ENCODE data around the gene RRBP1.

Gene RRBP1

DNA sequence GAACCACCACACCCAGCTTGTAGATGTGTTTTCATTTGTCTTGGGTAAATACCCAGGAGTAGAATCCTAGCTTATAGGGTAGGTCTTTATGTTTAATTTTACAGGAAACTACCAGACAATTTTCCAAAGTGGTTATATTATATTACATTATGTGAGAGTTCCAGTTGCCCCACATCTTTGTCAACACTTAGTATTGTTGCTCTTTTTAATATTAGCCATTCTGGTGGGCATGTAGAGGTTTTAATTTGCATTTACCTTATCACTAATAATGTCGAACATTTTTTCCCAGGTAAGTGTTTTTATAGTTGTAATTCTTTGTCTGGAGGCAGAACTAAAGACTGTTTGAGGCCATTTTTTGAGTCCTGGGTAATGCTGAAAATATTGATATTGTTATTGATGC is 14.2 kb upstream of the RRBP1 start:
- TF ChIP-seq, protein P1, sequence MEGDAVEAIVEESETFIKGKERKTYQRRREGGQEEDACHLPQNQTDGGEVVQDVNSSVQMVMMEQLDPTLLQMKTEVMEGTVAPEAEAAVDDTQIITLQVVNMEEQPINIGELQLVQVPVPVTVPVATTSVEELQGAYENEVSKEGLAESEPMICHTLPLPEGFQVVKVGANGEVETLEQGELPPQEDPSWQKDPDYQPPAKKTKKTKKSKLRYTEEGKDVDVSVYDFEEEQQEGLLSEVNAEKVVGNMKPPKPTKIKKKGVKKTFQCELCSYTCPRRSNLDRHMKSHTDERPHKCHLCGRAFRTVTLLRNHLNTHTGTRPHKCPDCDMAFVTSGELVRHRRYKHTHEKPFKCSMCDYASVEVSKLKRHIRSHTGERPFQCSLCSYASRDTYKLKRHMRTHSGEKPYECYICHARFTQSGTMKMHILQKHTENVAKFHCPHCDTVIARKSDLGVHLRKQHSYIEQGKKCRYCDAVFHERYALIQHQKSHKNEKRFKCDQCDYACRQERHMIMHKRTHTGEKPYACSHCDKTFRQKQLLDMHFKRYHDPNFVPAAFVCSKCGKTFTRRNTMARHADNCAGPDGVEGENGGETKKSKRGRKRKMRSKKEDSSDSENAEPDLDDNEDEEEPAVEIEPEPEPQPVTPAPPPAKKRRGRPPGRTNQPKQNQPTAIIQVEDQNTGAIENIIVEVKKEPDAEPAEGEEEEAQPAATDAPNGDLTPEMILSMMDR (IDR thresholded peaks at IDR 0.05): no peak

DNA sequence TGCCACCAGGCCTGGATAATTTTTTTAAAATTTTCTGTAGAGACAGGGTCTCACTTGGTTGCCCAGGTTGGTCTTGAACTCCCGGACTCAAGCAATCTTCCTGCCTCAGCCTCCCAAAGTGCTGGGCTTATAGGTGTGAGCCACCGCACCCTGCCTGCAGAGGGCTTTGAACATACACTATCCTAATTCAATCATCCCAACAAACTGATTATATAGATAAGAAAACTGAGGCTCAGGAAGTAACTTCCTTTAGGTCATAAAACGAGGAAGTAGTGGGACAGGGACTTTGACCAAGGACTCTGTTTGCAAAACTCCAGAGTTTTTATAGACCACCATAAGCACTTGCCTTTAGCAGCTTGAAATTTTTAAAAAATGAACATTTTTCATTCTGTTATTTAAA is 12.7 kb upstream of the RRBP1 start:
- TF ChIP-seq, protein P1 (IDR thresholded peaks at IDR 0.05): no peak

DNA sequence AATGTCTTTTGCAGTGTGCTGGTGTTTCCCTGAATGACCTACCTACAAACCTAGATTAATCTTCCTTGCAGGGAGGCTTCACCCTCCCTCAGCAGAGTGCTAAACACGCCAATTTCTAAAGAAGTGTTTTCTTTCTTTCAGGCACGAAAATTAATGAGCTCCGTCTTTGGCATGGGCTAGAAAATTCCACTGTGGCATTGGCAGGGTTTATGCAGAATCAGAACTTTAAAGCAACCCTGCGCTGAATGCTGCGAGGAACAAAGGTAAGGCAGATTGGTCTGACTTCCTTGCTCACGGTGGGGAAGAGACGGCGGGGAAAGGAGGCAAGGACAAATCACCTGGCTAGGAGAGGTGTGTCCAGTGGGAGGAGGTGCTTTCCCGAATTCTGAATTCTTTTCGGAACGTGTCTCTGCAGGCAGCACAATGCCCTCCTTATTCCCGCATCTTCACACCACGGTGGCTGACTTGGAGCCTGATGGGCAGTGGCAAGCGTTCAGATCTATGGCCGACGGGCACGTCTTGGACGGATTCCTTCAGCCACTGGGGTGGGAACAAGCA is 11.5 kb upstream of the RRBP1 start:
- TF ChIP-seq, protein P1 (IDR thresholded peaks at IDR 0.05): no peak

DNA sequence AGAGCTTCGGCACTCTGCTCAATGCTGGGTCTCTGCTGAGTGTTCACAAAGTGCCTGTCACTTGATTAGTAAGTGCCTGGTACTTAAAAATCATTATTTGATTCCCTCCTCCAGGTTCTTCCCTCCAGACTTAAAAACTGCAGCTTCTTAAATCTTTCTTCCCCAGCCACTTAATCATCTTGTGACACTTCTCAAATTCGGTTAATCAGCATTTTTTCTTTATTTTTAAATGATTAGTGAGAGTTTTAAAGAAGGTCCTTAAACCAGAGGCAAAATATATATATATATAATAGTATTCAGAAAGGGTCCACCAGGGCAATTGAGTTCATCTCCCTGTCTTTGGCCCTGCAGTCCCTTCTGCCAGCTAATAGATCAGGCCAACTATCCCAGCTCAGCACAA is 9.7 kb upstream of the RRBP1 start:
- TF ChIP-seq, protein P1 (IDR thresholded peaks at IDR 0.05): no peak

DNA sequence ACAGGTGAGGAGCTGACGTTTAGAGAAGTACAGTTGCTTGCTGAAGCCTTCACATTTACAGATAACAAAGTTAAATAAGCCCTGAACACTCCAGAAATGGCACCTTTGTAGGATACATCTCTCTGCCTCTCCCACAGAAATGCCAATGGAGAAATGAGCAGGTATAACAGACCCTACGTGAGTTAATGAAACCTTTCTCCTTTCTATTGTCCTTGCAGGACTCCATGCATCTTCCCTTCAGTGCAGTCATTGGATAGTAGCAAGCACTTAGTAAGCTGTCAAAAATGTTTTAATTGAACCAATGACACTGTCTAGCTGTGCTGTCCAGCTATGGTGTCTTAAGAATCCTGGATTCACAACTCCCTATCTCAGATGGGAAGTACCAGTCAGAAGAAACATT is 8.1 kb upstream of the RRBP1 start:
- TF ChIP-seq, protein P1 (IDR thresholded peaks at IDR 0.05): no peak

DNA sequence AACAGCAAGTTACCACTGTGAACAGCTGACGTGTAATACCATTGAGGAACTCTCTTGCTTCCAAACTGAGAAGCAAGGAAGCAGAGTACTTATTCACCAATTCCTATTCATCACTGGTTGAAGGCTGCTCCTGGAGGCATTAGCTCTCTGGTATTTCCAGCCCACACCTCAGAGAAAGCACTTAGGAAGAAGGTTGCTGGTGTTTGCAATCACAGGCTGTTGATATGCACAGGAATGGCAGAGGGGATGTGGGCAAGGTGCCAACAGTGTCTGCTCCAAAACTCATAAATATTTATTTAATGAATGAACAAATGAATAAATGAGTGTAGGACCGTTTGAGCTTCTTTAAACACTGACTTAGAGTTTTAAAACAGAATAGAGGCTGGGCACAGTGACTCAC is 6.9 kb upstream of the RRBP1 start:
- TF ChIP-seq, protein P1 (IDR thresholded peaks at IDR 0.05): no peak

DNA sequence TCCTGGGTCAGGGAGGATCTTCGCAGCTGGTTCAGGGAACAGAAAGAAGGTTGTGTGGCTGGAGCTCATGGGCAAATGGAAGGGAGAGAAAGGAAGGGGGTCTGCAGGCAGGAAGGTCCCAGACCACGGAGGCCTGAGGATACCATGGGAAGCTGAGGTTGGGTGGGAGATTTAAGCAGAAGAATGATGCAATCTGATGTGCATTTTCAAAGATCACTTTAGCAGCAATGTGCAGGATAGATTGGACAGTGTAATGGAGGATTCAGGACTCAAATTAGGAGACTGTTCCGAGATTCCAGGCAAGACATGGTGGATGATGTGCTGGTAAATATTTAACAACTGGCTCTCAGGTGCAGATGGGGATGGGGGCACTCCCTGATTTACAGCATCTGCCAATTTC is 5.8 kb upstream of the RRBP1 start:
- TF ChIP-seq, protein P1 (IDR thresholded peaks at IDR 0.05): no peak

DNA sequence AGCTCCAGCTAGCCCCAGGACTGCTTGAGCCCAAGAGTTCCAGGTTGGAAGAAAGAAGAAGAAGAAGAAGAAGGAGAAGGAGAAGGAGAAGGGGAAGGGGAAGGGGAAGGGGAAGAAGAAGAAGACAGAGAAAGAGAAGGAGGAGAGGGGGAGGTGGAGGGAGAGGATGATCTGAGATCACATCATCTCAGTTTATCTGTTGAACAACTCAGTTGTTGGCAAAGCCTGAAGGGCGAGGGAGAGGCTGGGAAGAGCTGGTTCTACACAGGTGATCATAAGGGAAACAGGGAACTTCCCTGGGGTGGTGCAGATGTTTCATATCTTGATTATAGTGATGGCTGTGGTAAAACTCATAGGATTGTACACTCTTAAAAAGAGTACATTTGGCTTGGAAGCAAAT is 3.1 kb upstream of the RRBP1 start:
- TF ChIP-seq, protein P1 (IDR thresholded peaks at IDR 0.05): no peak
